Fibroblast of the aortic adventitia (primary cell): ENCODE results near the gene CCNK. TPM values are rescaled to one million over a fixed set of nuclear protein-coding genes. Genes with fewer than 3 reads are reported as not detected.

Experiments used
- DNase-seq: peaks from one replicate; pipeline ENCODE4 v3.0.0-alpha.2; 2010; ENCODE audit warnings: low read depth
- H3K4me3 ChIP-seq: 2 replicates; pipeline ENCODE4 v1.5.1; 2011; ENCODE audit warnings: low read depth, mild to moderate bottlenecking, control low read depth, low read length, moderate library complexity
- CTCF ChIP-seq: IDR thresholded peaks from 2 replicates; pipeline ENCODE4 v1.5.1; 2011; ENCODE audit warnings: mild to moderate bottlenecking, low read length, control low read depth, inconsistent platforms; ENCODE audit not compliant: insufficient read depth
- total RNA-seq: library from RNA; depleted of rRNA; stranded (reverse); fragments of >200 nt; gene quantifications from 2 replicates; pipeline ENCODE4 v1.2.3, GENCODE V29; 2012; ENCODE audit warnings: low replicate concordance

Gene CCNK
- total RNA-seq, 1 donor, result 27.3 TPM

GRCh38 chr14:99525699-99526080 lies 44.5 kb downstream of the CCNK start:
- no peak for TF ChIP-seq CTCF

DNA sequence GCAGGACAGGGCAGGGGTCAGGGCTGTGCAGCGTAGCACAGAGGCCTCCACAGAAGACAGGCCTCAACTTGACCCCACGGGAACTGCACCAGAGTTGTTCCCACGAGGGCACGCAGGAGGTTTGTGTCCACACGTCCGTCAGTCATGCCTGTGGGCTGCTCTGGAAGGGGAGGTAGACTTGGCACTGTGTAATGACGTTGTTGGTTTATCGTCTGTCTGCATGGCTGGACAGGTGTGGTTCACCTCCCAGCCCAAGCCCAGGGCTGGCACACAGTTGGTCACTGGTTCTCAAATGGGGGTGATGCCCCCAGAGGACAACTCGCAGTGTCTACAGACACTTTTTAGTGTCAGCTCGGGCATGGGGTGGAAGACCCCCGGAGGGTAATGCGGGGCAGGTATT lies 45.8 kb downstream of the CCNK start:
- no peak for DNase-seq
- no peak overlapping the region for H3K4me3 ChIP-seq
- TF ChIP-seq CTCF, result no peak

More at GRCh38 chr14:99525699-99526080, 44.5 kb downstream of the CCNK start:
- no peak for DNase-seq
- no peak overlapping the region for H3K4me3 ChIP-seq

GRCh38 chr14:99527427-99528076 lies 46.3 kb downstream of the CCNK start:
- DNase-seq, result no peak
- TF ChIP-seq CTCF, result no peak
- no peak overlapping the region for H3K4me3 ChIP-seq

- no peak overlapping the region for H3K4me3 ChIP-seq
- no peak for DNase-seq
- TF ChIP-seq CTCF, result no peak
Measured at GRCh38 chr14:99529899-99530298, 48.7 kb downstream of the CCNK start.

GRCh38 chr14:99530407-99531155 lies 49.4 kb downstream of the CCNK start:
- H3K4me3 ChIP-seq, result no peak overlapping the region
- no peak for TF ChIP-seq CTCF
- no peak for DNase-seq

DNA sequence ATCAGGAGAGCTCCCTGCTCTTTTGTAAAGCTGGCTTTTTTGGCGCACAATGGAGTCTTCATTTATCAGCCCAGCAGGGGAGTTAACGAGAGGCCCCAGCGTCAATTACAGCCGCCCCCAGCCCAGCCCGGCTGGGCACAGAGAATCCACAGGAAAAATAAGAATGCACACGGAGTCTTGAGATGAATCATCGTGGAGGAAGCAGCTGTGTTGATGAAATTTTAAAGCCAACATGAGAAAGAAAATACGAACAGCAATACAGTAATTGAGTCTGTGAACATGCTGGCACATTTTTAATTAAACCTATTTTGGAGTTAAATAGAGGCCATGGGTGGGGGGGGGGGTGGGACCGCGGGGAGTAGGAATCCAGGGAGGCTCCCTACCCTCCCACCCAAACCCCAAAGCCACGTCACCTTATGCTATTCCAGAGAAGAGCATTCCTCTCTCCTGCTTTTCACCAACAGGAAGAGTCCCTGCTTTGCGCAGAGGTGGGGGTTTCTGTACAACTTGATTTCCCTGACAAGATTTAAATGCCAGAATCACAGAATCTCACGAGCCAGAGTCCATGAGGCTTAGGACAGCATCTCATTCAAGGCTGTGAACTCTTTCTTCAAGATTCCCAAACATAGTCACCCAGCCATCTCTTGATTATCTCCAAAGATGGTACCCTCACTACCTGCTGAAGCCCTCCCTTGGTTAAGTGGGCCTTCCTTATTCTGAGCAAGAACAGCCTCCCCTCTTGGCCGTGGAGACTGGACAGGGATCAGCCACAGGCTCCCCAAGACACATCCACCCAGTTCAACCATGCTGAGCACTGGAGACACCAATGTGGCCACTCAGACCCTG lies 50.3 kb downstream of the CCNK start:
- TF ChIP-seq CTCF, result no peak
- no peak overlapping the region for H3K4me3 ChIP-seq
- peak; percentile 64 for DNase-seq
